SK-N-SH (cell line): ENCODE measurements around the gene ASIC4. TPM values are rescaled to one million over a fixed set of nuclear protein-coding genes. Genes with fewer than 3 reads are reported as not detected.
A peak's percentile ranks its signal among the peaks of the same experiment; 100 is the strongest.

Experiments
- CTCF ChIA-PET: fragments of 300-600, 350-600 bp; formaldehyde crosslinking; extraction: SDS; loops from one replicate; lab custom pipeline; 2021; lab: Yijun Ruan, JAX
- POLR2A ChIA-PET: fragments of 350-600 bp; sonication (Branson Sonifier 250); formaldehyde crosslinking; extraction: SDS; loops from one replicate; lab custom pipeline; 2020; ENCODE audit warnings: antibody characterized with exemption, inconsistent platforms; lab: Yijun Ruan, JAX
- DNase-seq: peaks from one replicate; pipeline ENCODE4 v3.0.0; 2012
- H2AFZ ChIP-seq: fragments of 200-600 bp; sonication (generic); 2 replicates; pipeline ENCODE4 v1.8.1; 2016; ENCODE audit warnings: antibody characterized with exemption, mild to moderate bottlenecking, low read depth
- H3F3A ChIP-seq: fragments of 200-600 bp; sonication (generic); replicated peaks from 2 replicates; pipeline ENCODE3; 2016; ENCODE audit warnings: antibody characterized with exemption, mild to moderate bottlenecking; ENCODE audit not compliant: insufficient read depth
- H3K27ac ChIP-seq, 2 experiments: fragments of 200-500 bp in 1 of 2; fragments of 200-600 bp in 1 of 2; sonication (Bioruptor generic) in 1 of 2; sonication (generic), shearing (Covaris generic) in 1 of 2; 2 replicates each; pipeline versions ENCODE4 v1.5.1 to v1.6.1; 2014 to 2016; ENCODE audit warnings: low read depth in 2 of 2, inconsistent platforms in 1 of 2, low read length in 1 of 2, mild to moderate bottlenecking in 1 of 2, mixed read lengths in 1 of 2
- H3K27me3 ChIP-seq: fragments of 200-600 bp; sonication (generic), shearing (Covaris generic); 2 replicates; pipeline ENCODE4 v1.6.1; 2016; ENCODE audit warnings: mixed run types; ENCODE audit not compliant: insufficient read depth
- H3K36me3 ChIP-seq, 2 experiments: fragments of 200-500 bp in 1 of 2; fragments of 200-600 bp in 1 of 2; sonication (Bioruptor generic) in 1 of 2; sonication (generic) in 1 of 2; replicated peaks in 1 of 2; 2 replicates each; pipeline versions ENCODE3 to v1.5.1; 2014 to 2016; ENCODE audit warnings: low read length in 1 of 2, mild to moderate bottlenecking in 1 of 2; ENCODE audit not compliant: insufficient read depth in 2 of 2, control insufficient read depth in 1 of 2
- H3K4me1 ChIP-seq, 2 experiments: fragments of 200-500 bp in 1 of 2; fragments of 200-600 bp in 1 of 2; sonication (Bioruptor generic) in 1 of 2; sonication (generic), shearing (Covaris generic) in 1 of 2; 2 replicates each; pipeline versions ENCODE4 v1.5.1 to v1.6.1; 2014 to 2016; ENCODE audit warnings: low read depth in 1 of 2, low read length in 1 of 2, mixed run types in 1 of 2; ENCODE audit not compliant: insufficient read depth in 2 of 2, control insufficient read depth in 1 of 2
- H3K4me2 ChIP-seq: fragments of 200-600 bp; sonication (generic), shearing (Covaris generic); 2 replicates; pipeline ENCODE4 v1.6.1; 2017; ENCODE audit warnings: mixed run types
- H3K4me3 ChIP-seq, 2 experiments: fragments of 200-500 bp in 1 of 2; fragments of 200-600 bp in 1 of 2; sonication (Bioruptor generic) in 1 of 2; sonication (generic), shearing (Covaris generic) in 1 of 2; 2 replicates each; pipeline versions ENCODE4 v1.5.1 to v1.8.1; 2014 to 2016; ENCODE audit warnings: low read depth in 2 of 2, inconsistent platforms in 1 of 2, low read length in 1 of 2, mild to moderate bottlenecking in 1 of 2, mixed read lengths in 1 of 2, moderate library complexity in 1 of 2
- H3K79me2 ChIP-seq: fragments of 200-600 bp; sonication (generic); 2 replicates; pipeline ENCODE4 v1.8.1; 2017; ENCODE audit warnings: mild to moderate bottlenecking; ENCODE audit not compliant: insufficient read depth
- H3K9ac ChIP-seq: fragments of 200-600 bp; sonication (generic); 2 replicates; pipeline ENCODE4 v1.6.1; 2017; ENCODE audit warnings: mixed run types
- H3K9me2 ChIP-seq: fragments of 200-600 bp; sonication (generic); 2 replicates; pipeline ENCODE4 v1.6.1; 2017; ENCODE audit warnings: mixed run types
- H3K9me3 ChIP-seq: fragments of 200-600 bp; sonication (generic); 2 replicates; pipeline ENCODE4 v1.6.1; 2017; ENCODE audit warnings: mixed run types, mild to moderate bottlenecking, moderate library complexity
- H4K20me1 ChIP-seq: fragments of 200-600 bp; sonication (generic); 2 replicates; pipeline ENCODE4 v1.6.1; 2017; ENCODE audit warnings: mild to moderate bottlenecking, mixed run types; ENCODE audit not compliant: insufficient read depth
- CHD2 ChIP-seq: fragments of 150-350 bp; IDR thresholded peaks from 2 replicates; pipeline ENCODE4 v1.6.1; 2018; ENCODE audit warnings: low read length; ENCODE audit not compliant: partially characterized antibody
- ELF1 ChIP-seq: IDR thresholded peaks from 2 replicates; pipeline ENCODE4 v1.4.0; 2012
- EP300 ChIP-seq, 2 experiments: IDR thresholded peaks; 2 replicates each; pipeline versions ENCODE4 v1.4.0 to v1.6.1; 2012; ENCODE audit warnings: borderline replicate concordance in 1 of 2, low read depth in 1 of 2, low read length in 1 of 2
- GATA2 ChIP-seq: sonication (generic); formaldehyde crosslinking; IDR thresholded peaks from 2 replicates; pipeline ENCODE4 v1.5.0; 2020; ENCODE audit warnings: mild to moderate bottlenecking, missing genetic modification reagents
- USF2 ChIP-seq: fragments of 150-350 bp; IDR thresholded peaks from 2 replicates; pipeline ENCODE4 v1.6.1; 2017; ENCODE audit warnings: antibody characterized with exemption, low read length, low read depth, borderline replicate concordance
- WGBS: methylation state at CpG from one replicate; pipeline ENCODE4 v1.1.6; 2017; ENCODE audit warnings: low lambda C conversion rate; 5-methylcytosine and 5-hydroxymethylcytosine counted together
- polyA plus RNA-seq, 3 experiments: library from polyadenylated mRNA; depleted of rRNA; stranded (reverse); fragments of >200 nt; gene quantifications; 2 replicates each; pipeline ENCODE4 v1.2.3, GENCODE V29; 2012

ASIC4 gene
- polyA plus RNA-seq, 1 of the 3 experiments (the other 2 are of a cell fraction), result 0.05 TPM

- CTCF ChIA-PET, result interaction anchor here (1.3 to 62.1 kb wide), 9 partner anchors 7 to 506 kb away, joined by 4 to 2824 read pairs (median 6); partner anchors contain the start of genes ASIC4, CHPF, GMPPA and TMEM198
- POLR2A ChIA-PET, result interaction anchor here (0.6 to 13.5 kb wide), 10 partner anchors 10 to 1108 kb away, joined by 3 to 210 read pairs (median 16); partner anchors contain the start of genes GMPPA and OBSL1
- H3K9me3 ChIP-seq, result no peaks in the 10 kb centered on the region
Observed at GRCh38 chr2:219508444-219508734, 5.9 kb upstream of the ASIC4 start.

GRCh38 chr2:219508971-219509779 lies 5.1 kb upstream of the ASIC4 start:
- Histone ChIP-seq H3K4me2 (peak overlapping the region; percentile 70; the same call in 1 of the 2 replicates), H3K9ac (no peak overlapping the region), H3K9me3 (no peaks in the 10 kb centered on the region), H4K20me1 (no peaks in the 10 kb centered on the region), H3K79me2 (no peaks in the 10 kb centered on the region), H3K36me3 (peaks cover 0 to 16% of the 10 kb centered on the region in 2 experiments), H2AFZ (no peak overlapping the region), H3K9me2 (no peaks in the 10 kb centered on the region), H3K4me3 (peak overlapping the region in 1 of 2 experiments; percentile 46; a peak in 2 of 4 replicates), H3K27me3 (peaks cover 13% of the 10 kb centered on the region), H3F3A (no peaks in the 10 kb centered on the region), H3K4me1 (peaks cover 3 to 99% of the 10 kb centered on the region in 2 experiments; a peak in 2 of 4 replicates), H3K27ac (peak overlapping the region in 1 of 2 experiments; percentile 96; a peak in 2 of 4 replicates)
- WGBS, result 10% methylated on average over 5 of the region's 14 CpGs
- DNase-seq, result peak; percentile 60
- TF ChIP-seq ELF1 (no peak), CHD2 (peak; percentile 77), EP300 (IDR thresholded peaks at IDR 0.05; ENCODE audit: borderline replicate concordance in 1 of 2, low read depth in 1 of 2, low read length in 1 of 2) (peak in 1 of 2 experiments; percentile 49; a peak in 2 of 4 replicates), GATA2 (CRISPR knock-in tag) (peak; percentile 24; the same call in 1 of the 2 replicates)
- ChIA-PET CTCF (interaction anchor here (0.9 to 62.1 kb wide), 13 partner anchors 6 to 507 kb away, joined by 3 to 2824 read pairs (median 5); partner anchors contain the start of genes ASIC4, CHPF, GMPPA and TMEM198), POLR2A (interaction anchor here (1.0 to 13.5 kb wide), 12 partner anchors 9 to 105 kb away, joined by 3 to 210 read pairs (median 4); partner anchors contain the start of genes GMPPA and OBSL1)

More at GRCh38 chr2:219508444-219508734, 5.9 kb upstream of the ASIC4 start:
- H3F3A ChIP-seq, result no peaks in the 10 kb centered on the region
- TF ChIP-seq USF2, result no peak
- TF ChIP-seq, all 33 proteins: peak for 0
- H3K27me3 ChIP-seq, result peaks cover 5% of the 10 kb centered on the region; the same call in 1 of the 2 replicates
- H3K27ac ChIP-seq, result peak overlapping the region in 1 of 2 experiments; percentile 96; a peak in 2 of 4 replicates
- no peak overlapping the region for H3K4me2 ChIP-seq
- H4K20me1 ChIP-seq, result no peaks in the 10 kb centered on the region
- peaks cover 3 to 99% of the 10 kb centered on the region in 2 experiments; a peak in 2 of 4 replicates for H3K4me1 ChIP-seq
- H2AFZ ChIP-seq, result no peak overlapping the region
- peak; percentile 27 for DNase-seq
- H3K9me2 ChIP-seq, result no peaks in the 10 kb centered on the region
- no peak overlapping the region for H3K4me3 ChIP-seq
- WGBS, result 41% methylated on average over 4 of the region's 4 CpGs
- H3K9ac ChIP-seq, result no peak overlapping the region
- no peaks in the 10 kb centered on the region for H3K79me2 ChIP-seq
- H3K36me3 ChIP-seq, result peaks cover under 1 to 20% of the 10 kb centered on the region in 2 experiments
